Keratinocyte (primary cell): Measurements from ENCODE around the gene PTPRD.

Experiments used
- EZH2 ChIP-seq: IDR thresholded peaks from one replicate; pipeline ENCODE4 v1.6.1; 2012; ENCODE audit warnings: inconsistent platforms, mild to moderate bottlenecking, low read length, moderate library complexity
- TF ChIP-seq, protein P1 (sequence below), 3 experiments: IDR thresholded peaks in 1 of 3; conservative IDR thresholded peaks in 1 of 3; optimal IDR thresholded peaks in 1 of 3; 2 replicates in 2 of 3; 3 replicates in 1 of 3; pipeline versions ENCODE3 to v1.5.1; 2011; ENCODE audit warnings: low read length in 3 of 3, mild to moderate bottlenecking in 3 of 3, moderate library complexity in 2 of 3, control low read depth in 1 of 3, inconsistent platforms in 1 of 3; ENCODE audit not compliant: insufficient read depth in 2 of 3; ENCODE audit errors: extremely low read depth in 1 of 3

GRCh38 chr9:8879284-8879683 is 1733.5 kb downstream of the PTPRD start:
- TF ChIP-seq, protein P1, sequence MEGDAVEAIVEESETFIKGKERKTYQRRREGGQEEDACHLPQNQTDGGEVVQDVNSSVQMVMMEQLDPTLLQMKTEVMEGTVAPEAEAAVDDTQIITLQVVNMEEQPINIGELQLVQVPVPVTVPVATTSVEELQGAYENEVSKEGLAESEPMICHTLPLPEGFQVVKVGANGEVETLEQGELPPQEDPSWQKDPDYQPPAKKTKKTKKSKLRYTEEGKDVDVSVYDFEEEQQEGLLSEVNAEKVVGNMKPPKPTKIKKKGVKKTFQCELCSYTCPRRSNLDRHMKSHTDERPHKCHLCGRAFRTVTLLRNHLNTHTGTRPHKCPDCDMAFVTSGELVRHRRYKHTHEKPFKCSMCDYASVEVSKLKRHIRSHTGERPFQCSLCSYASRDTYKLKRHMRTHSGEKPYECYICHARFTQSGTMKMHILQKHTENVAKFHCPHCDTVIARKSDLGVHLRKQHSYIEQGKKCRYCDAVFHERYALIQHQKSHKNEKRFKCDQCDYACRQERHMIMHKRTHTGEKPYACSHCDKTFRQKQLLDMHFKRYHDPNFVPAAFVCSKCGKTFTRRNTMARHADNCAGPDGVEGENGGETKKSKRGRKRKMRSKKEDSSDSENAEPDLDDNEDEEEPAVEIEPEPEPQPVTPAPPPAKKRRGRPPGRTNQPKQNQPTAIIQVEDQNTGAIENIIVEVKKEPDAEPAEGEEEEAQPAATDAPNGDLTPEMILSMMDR (optimal IDR thresholded peaks at IDR 0.05 in 1 of 3, IDR thresholded peaks at IDR 0.05 in 1 of 3, conservative IDR thresholded peaks at IDR 0.05 in 1 of 3; ENCODE audit: extremely low read depth in 1 of 3, insufficient read depth in 2 of 3, low read length in 3 of 3) = no peak
- no peak for TF ChIP-seq EZH2
